MM.1S (cell line): ENCODE results near the gene CLTA.

Source experiments
- DNase-seq: peaks from one replicate; pipeline ENCODE4 v3.0.0-alpha.2; 2015
- H2AFZ ChIP-seq: fragments of 300-600 bp; sonication (generic); 2 replicates; pipeline ENCODE4 v1.6.0; 2016; ENCODE audit warnings: antibody characterized with exemption, low read length
- H3F3A ChIP-seq: fragments of 300-600 bp; sonication (generic); 2 replicates; pipeline ENCODE4 v1.6.1; 2016; ENCODE audit warnings: mild to moderate bottlenecking, antibody characterized with exemption, low read length, moderate library complexity, mixed read lengths; ENCODE audit not compliant: insufficient read depth
- H3K27ac ChIP-seq: fragments of 300-600 bp; sonication (generic); 2 replicates; pipeline ENCODE4 v1.5.1; 2016; ENCODE audit warnings: mild to moderate bottlenecking, low read length
- H3K27me3 ChIP-seq: fragments of 300-600 bp; sonication (generic); replicated peaks from 2 replicates; pipeline ENCODE4 v1.6.0; 2016; ENCODE audit warnings: low read length; ENCODE audit not compliant: insufficient read depth
- H3K36me3 ChIP-seq: fragments of 300-600 bp; sonication (generic); replicated peaks from 2 replicates; pipeline ENCODE4 v1.6.1; 2016; ENCODE audit warnings: mild to moderate bottlenecking, low read length, mixed read lengths; ENCODE audit not compliant: insufficient read depth
- H3K4me1 ChIP-seq: fragments of 300-600 bp; sonication (generic); 2 replicates; pipeline ENCODE4 v1.6.1; 2016; ENCODE audit warnings: low read length, mixed read lengths
- H3K4me2 ChIP-seq: fragments of 300-600 bp; sonication (generic); 2 replicates; pipeline ENCODE4 v1.6.0; 2016; ENCODE audit warnings: low read depth, low read length
- H3K4me3 ChIP-seq: fragments of 300-600 bp; sonication (generic); 2 replicates; pipeline ENCODE4 v1.5.1; 2016; ENCODE audit warnings: low read length, mixed read lengths
- H3K79me2 ChIP-seq: fragments of 300-600 bp; sonication (generic); 2 replicates; pipeline ENCODE4 v1.6.1; 2016; ENCODE audit warnings: mixed run types, low read length, mixed read lengths
- H3K9ac ChIP-seq: fragments of 300-600 bp; sonication (generic); 2 replicates; pipeline ENCODE4 v1.6.1; 2016; ENCODE audit warnings: low read length, mixed read lengths
- H3K9me2 ChIP-seq: fragments of 300-600 bp; sonication (generic); replicated peaks from 2 replicates; pipeline ENCODE4 v1.6.1; 2016; ENCODE audit warnings: mild to moderate bottlenecking, low read length, mixed read lengths; ENCODE audit not compliant: insufficient read depth
- H3K9me3 ChIP-seq: fragments of 300-600 bp; sonication (generic); replicated peaks from 2 replicates; pipeline ENCODE4 v1.6.1; 2016; ENCODE audit warnings: mild to moderate bottlenecking, low read length, mixed read lengths; ENCODE audit not compliant: insufficient read depth
- H4K20me1 ChIP-seq: fragments of 300-600 bp; sonication (generic); 2 replicates; pipeline ENCODE4 v1.6.1; 2016; ENCODE audit warnings: mild to moderate bottlenecking, low read length, moderate library complexity, mixed read lengths; ENCODE audit not compliant: insufficient read depth
- EZH2 ChIP-seq: fragments of 300-600 bp; sonication (generic); optimal IDR thresholded peaks from 2 replicates; pipeline ENCODE3; 2017; ENCODE audit warnings: low read depth, mild to moderate bottlenecking, antibody characterized with exemption, low read length, mixed read lengths
- EZH2phosphoT487 ChIP-seq: fragments of 300-600 bp; sonication (generic); IDR thresholded peaks from 2 replicates; pipeline ENCODE4 v1.6.1; 2018; ENCODE audit warnings: antibody characterized with exemption, low read length
- TF ChIP-seq, protein P1 (sequence below): fragments of 300-600 bp; sonication (generic); IDR thresholded peaks from 2 replicates; pipeline ENCODE4 v1.5.1; 2016; ENCODE audit warnings: antibody characterized with exemption, low read length, mixed read lengths

Gene CLTA

DNA sequence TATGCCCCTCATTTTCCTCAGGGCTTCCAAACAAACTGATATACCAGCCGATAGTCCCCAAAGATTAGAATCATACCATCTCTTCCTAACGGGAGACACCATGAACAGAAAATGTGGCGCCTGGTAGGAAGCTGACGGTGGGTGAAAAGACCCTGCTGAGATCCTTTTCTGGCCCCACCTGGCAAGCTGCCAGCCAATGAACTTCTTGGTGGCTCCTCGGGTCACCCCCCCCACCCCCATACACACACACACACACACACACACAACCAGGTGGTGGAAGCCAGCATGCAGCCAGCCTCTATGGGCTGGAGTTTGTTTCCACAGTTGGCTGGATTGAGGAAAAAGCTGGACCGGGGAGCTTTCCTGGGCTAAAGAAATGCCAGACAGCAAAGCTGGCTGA, 26.3 kb upstream of the CLTA start:
- no peak for TF ChIP-seq EZH2phosphoT487
- TF ChIP-seq, protein P1, sequence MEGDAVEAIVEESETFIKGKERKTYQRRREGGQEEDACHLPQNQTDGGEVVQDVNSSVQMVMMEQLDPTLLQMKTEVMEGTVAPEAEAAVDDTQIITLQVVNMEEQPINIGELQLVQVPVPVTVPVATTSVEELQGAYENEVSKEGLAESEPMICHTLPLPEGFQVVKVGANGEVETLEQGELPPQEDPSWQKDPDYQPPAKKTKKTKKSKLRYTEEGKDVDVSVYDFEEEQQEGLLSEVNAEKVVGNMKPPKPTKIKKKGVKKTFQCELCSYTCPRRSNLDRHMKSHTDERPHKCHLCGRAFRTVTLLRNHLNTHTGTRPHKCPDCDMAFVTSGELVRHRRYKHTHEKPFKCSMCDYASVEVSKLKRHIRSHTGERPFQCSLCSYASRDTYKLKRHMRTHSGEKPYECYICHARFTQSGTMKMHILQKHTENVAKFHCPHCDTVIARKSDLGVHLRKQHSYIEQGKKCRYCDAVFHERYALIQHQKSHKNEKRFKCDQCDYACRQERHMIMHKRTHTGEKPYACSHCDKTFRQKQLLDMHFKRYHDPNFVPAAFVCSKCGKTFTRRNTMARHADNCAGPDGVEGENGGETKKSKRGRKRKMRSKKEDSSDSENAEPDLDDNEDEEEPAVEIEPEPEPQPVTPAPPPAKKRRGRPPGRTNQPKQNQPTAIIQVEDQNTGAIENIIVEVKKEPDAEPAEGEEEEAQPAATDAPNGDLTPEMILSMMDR = no peak
- Histone ChIP-seq H3K27me3 (no peaks in the 10 kb centered on the region), H3F3A (0 out of 2 replicates have a peak, but pooled peaks cover 3% of the 10 kb centered on the region), H3K9me2 (no peaks in the 10 kb centered on the region), H2AFZ (no peak overlapping the region), H3K9ac (no peak overlapping the region), H3K27ac (no peak overlapping the region), H3K36me3 (no peaks in the 10 kb centered on the region), H3K9me3 (no peaks in the 10 kb centered on the region), H3K79me2 (no peaks in the 10 kb centered on the region), H4K20me1 (no peaks in the 10 kb centered on the region), H3K4me3 (no peak overlapping the region), H3K4me1 (no peaks in the 10 kb centered on the region), H3K4me2 (no peak overlapping the region)
- no peak for DNase-seq

DNA sequence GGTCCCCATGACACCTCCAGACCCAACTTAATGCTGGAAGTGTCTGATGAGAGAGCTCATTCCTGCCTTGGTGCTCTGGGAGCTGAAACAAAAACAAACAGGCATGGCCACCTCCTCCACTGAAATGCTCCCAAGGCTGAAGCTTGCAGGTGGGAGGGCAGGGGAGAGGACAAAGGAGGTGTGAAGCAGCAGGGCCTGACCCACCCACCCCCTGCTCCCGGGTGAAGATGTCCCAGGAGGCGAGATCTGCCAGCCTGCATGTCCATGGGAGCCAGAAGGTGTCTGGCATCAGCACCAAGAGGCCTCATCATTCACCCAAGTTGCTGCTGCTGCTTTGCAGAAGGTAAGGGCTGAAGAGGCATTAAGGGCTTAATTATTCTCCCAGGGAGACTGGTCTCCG, 25.7 kb upstream of the CLTA start:
- H3K36me3 ChIP-seq = no peaks in the 10 kb centered on the region
- TF ChIP-seq EZH2 (no peak), EZH2phosphoT487 (no peak)
- TF ChIP-seq, protein P1 = no peak
- no peaks in the 10 kb centered on the region for H3K4me1 ChIP-seq
- no peak overlapping the region for H3K4me3 ChIP-seq
- H3F3A ChIP-seq = 0 out of 2 replicates have a peak, but pooled peaks cover 3% of the 10 kb centered on the region
- H3K9me2 ChIP-seq = no peaks in the 10 kb centered on the region
- DNase-seq = no peak
- H4K20me1 ChIP-seq = no peaks in the 10 kb centered on the region
- no peak overlapping the region for H3K27ac ChIP-seq
- H3K27me3 ChIP-seq = no peaks in the 10 kb centered on the region
- no peak overlapping the region for H3K4me2 ChIP-seq
- no peak overlapping the region for H3K9ac ChIP-seq
- H2AFZ ChIP-seq = no peak overlapping the region
- H3K9me3 ChIP-seq = no peaks in the 10 kb centered on the region
- H3K79me2 ChIP-seq = no peaks in the 10 kb centered on the region

DNA sequence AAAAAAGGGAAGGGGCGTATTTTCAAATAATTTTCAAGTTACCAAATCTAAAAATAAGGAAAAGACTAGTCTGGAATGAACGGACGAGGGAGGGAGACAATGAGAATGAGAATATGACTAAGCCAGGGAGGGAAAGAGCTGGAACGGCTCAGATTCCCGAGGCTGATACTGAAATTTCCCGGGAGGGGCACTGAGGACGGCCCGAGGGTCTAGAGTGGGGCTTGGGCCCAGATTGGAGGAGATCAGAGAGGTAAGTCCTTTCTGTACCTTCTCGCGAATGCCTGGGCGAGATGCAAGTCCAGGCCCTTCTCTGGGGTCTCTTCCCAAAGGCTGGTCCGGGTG, 24.9 kb upstream of the CLTA start:
- H3K9me2 ChIP-seq = no peaks in the 10 kb centered on the region
- H2AFZ ChIP-seq = 0 out of 2 replicates have a peak overlapping the region, but pooled peaks have one; percentile 94
- no peak for TF ChIP-seq EZH2
- TF ChIP-seq, protein P1 = no peak
- TF ChIP-seq EZH2phosphoT487 = no peak
- no peaks in the 10 kb centered on the region for H4K20me1 ChIP-seq
- no peaks in the 10 kb centered on the region for H3K4me1 ChIP-seq
- 0 out of 2 replicates have a peak, but pooled peaks cover 3% of the 10 kb centered on the region for H3F3A ChIP-seq
- no peak overlapping the region for H3K4me3 ChIP-seq
- H3K9me3 ChIP-seq = no peaks in the 10 kb centered on the region
- no peaks in the 10 kb centered on the region for H3K79me2 ChIP-seq
- no peaks in the 10 kb centered on the region for H3K27me3 ChIP-seq
- H3K9ac ChIP-seq = no peak overlapping the region
- no peaks in the 10 kb centered on the region for H3K36me3 ChIP-seq
- H3K27ac ChIP-seq = no peak overlapping the region
- peak overlapping the region; percentile 80; the same call in 1 of the 2 replicates for H3K4me2 ChIP-seq
- DNase-seq = no peak
